Measurements from ENCODE around the gene EBPL.

Gene EBPL

DNA sequence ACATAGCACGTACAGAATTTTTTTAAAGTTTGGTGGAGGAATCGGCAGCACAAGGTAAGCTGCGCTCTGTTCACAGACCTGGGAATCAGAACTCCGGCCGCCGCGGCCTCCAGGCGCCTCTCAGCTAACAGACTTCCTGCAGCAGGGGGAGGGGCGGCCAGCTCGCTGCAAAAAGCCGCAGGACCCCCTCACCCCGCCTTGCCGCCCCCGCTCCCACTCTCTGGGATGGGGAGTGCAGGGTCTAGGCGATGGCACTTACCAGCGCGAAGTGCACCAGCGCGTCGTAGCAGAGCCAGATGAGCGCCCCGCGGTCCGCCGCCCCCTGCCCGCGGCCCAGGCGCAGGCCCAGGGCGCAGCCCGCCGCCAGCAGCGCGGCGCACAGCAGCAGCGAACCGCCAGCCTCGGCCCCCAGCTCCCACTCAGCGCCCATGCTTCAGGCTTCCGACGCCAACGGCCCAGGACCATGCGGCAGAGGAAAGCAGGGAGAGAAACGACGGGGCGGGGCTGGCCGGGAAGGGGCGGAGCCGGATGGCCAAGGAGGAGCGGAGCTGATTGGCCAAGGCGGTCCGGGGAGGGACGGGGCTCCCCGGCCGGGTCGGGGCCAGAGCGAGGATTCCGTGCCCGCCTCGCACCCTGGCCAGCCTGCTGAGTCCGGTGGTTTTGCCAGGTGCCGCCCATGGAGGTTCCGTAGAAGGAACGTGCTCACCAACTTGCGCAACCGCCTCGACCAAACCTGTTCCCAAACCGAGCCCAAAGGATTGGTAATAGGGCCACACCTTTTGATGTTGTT is at the start of gene EBPL:
Gene EBPL, minus strand, starts transcription at position 492 of the 790 bp plus-strand sequence. Its CDS starts 62 bp downstream, at position 430.
- DNase-seq (ENCODE audit: low read depth) = peak; percentile 80
- H3K4me3 ChIP-seq (ENCODE audit: low read length) = peak within 1 kb of the TSS; percentile 62
- TF ChIP-seq, protein P1, sequence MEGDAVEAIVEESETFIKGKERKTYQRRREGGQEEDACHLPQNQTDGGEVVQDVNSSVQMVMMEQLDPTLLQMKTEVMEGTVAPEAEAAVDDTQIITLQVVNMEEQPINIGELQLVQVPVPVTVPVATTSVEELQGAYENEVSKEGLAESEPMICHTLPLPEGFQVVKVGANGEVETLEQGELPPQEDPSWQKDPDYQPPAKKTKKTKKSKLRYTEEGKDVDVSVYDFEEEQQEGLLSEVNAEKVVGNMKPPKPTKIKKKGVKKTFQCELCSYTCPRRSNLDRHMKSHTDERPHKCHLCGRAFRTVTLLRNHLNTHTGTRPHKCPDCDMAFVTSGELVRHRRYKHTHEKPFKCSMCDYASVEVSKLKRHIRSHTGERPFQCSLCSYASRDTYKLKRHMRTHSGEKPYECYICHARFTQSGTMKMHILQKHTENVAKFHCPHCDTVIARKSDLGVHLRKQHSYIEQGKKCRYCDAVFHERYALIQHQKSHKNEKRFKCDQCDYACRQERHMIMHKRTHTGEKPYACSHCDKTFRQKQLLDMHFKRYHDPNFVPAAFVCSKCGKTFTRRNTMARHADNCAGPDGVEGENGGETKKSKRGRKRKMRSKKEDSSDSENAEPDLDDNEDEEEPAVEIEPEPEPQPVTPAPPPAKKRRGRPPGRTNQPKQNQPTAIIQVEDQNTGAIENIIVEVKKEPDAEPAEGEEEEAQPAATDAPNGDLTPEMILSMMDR (conservative IDR thresholded peaks at IDR 0.05; ENCODE audit: low read length) = no peak

- DNase-seq (ENCODE audit: low read depth) = no peak
- TF ChIP-seq, protein P1 (conservative IDR thresholded peaks at IDR 0.05; ENCODE audit: low read length) = no peak
- H3K4me3 ChIP-seq (ENCODE audit: low read length) = no peak overlapping the region
Observed at GRCh38 chr13:49740870-49741269, 49.6 kb upstream of the EBPL start.

DNA sequence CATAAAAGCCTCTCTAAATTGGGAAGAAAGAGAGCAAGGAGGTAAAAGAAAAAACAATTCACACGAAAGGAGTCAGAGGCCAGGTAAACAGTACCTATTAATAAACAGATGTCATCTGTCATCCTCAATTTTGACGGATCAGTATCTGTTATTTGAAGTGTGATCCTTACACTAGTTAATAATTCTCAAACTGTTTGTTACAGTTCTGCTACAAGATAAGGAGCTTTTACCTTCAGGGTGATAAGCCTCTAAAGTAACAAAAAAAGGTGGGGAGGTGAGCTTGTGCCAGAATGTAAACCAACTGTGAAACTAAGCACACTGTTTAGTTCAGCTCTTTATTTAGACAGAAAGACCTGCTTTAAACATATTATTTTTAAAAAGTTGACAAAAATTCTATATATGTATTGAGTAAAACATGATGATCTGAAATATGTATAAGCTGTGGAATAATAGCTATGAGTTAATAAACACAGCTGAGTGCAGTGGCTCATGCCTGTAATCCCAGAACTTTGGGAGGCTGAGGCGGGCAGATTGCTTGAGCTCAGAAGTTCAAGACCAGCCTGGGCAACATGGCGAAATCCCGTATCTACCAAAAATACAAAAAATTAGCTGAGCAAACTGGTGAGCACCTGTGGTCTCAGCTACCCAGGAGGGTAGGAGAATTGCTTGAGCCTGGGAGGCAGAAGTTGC is 48.4 kb upstream of the EBPL start:
- TF ChIP-seq, protein P1 (conservative IDR thresholded peaks at IDR 0.05; ENCODE audit: low read length) = no peak
- H3K4me3 ChIP-seq (ENCODE audit: low read length) = no peak overlapping the region
- DNase-seq (ENCODE audit: low read depth) = no peak

DNA sequence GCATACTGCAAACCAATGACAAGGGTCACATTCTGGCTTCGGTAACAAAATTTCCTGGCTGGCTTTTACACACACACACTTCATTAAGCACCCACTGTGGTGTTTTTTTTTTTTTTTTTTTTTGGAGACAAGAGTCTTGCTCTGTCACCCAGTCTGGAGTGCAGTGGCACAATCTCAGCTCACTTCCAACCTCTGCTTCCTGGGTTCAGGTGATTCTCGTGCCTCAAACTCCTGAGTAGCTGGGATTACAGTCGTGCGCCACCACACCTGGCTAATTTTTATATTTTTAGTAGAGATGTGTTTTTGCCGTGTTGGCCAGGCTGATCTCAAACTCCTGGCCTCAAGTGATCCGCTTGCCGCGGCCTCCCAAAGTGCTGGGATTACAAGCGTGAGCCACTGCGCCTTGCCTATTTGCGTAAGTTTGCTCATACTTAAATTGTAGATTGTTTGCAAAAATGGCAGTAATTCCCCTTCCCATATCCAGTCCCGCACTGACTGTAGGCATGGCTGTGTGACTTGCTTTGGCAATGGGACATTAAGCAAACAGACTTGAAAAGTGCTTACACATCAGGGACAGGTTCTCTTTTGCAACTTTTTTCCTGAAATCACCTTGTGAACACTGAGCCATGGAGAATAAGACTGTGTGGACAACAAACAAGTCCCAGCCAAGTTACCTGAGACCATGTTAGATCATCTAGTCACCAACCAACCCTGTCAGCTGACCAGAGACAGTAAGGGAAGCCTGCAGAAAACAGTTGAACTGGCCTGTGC is 42.1 kb upstream of the EBPL start:
- no peak for DNase-seq (ENCODE audit: low read depth)
- H3K4me3 ChIP-seq (ENCODE audit: low read length) = no peak overlapping the region
- TF ChIP-seq, protein P1 (conservative IDR thresholded peaks at IDR 0.05; ENCODE audit: low read length) = no peak

DNA sequence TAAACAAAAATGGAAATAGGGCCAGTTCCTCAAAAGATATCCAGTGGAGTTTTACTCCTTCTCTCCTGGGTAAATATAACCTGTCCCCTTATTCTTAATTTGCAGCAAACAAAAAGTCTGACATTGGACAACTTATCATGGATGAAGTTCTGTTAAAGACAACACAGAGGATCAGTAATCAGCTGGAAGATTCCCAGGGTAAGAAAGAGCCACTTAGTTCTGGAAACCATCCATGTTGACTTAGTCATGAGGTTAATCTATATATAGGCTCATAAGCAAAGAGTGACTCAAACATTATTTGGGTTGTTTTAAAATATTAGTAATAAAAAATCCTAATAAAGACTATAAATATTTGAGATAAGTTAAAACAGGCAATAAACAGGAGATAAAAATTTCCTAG is 40.5 kb upstream of the EBPL start:
- TF ChIP-seq, protein P1 (conservative IDR thresholded peaks at IDR 0.05; ENCODE audit: low read length) = no peak
- DNase-seq (ENCODE audit: low read depth) = peak; percentile 62
- H3K4me3 ChIP-seq (ENCODE audit: low read length) = no peak overlapping the region

DNA sequence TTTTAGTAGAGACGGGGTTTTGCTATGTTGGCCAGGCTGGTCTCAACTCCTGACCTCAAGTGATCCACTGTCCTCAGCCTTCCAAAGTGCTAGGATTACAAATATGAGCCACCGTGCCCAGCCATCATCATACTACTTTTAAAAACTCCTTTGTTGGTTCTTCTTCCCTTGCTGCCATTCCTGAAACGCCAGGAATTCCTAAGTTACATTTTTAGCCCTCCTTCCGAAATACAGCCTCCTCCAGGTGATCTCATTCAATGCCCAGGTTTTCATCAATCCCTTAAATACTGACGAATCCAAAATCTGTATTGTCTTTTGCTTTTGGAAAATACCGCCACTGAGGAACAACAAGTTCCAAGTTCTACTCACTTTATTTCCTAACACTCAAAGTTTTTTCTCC is 25.3 kb upstream of the EBPL start:
- TF ChIP-seq, protein P1 (conservative IDR thresholded peaks at IDR 0.05; ENCODE audit: low read length) = no peak
- DNase-seq (ENCODE audit: low read depth) = no peak
- H3K4me3 ChIP-seq (ENCODE audit: low read length) = no peak overlapping the region

All from AG10803 (cell line).